AG04449 (cell line): ENCODE results near the gene PRKCG.

Source experiments
- CTCF ChIA-PET: fragments of 350-600 bp; formaldehyde crosslinking; extraction: SDS; loops from one replicate; lab custom pipeline; 2021; ENCODE audit warnings: antibody characterized with exemption; lab: Yijun Ruan, JAX
- POLR2A ChIA-PET: fragments of 400-600, 350-600 bp; formaldehyde crosslinking; extraction: SDS; loops from one replicate; lab custom pipeline; 2020; ENCODE audit warnings: antibody characterized with exemption, inconsistent platforms; lab: Yijun Ruan, JAX
- DNase-seq: peaks from one replicate; pipeline ENCODE4 v3.0.0-alpha.2; 2010; ENCODE audit warnings: low read depth, low spot score
- H3K4me3 ChIP-seq: 2 replicates; pipeline ENCODE4 v1.5.1; 2011; ENCODE audit warnings: low read depth, mild to moderate bottlenecking, control low read depth, low read length
- CTCF ChIP-seq: IDR thresholded peaks from one replicate; pipeline ENCODE4 v1.5.1; 2011; ENCODE audit warnings: mild to moderate bottlenecking, moderate library complexity, low read length, control low read depth, inconsistent platforms; ENCODE audit not compliant: insufficient read depth; ENCODE audit errors: missing control alignments

The PRKCG gene

GRCh38 chr19:53883231-53883661 is 1.2 kb downstream of the PRKCG start:
- DNase-seq = no peak
- no peak for TF ChIP-seq CTCF
- no peak overlapping the region for H3K4me3 ChIP-seq
- ChIA-PET POLR2A (no interaction called here), CTCF (interaction anchor here (1.2 kb wide), 1 partner anchor 15 kb away, joined by 3 read pairs; no protein-coding TSS in a partner anchor)

GRCh38 chr19:53883741-53884140 is 1.7 kb downstream of the PRKCG start:
- no peak for DNase-seq
- H3K4me3 ChIP-seq = no peak overlapping the region
- ChIA-PET CTCF (interaction anchor here (1.2 to 2.3 kb wide), 2 partner anchors 14 to 23 kb away, joined by 3 to 5 read pairs; no protein-coding TSS in a partner anchor), POLR2A (no interaction called here)
- TF ChIP-seq CTCF = no peak

GRCh38 chr19:53884256-53884655 is 2.3 kb downstream of the PRKCG start:
- no peak for TF ChIP-seq CTCF
- ChIA-PET POLR2A (no interaction called here), CTCF (interaction anchor here (0.7 to 2.3 kb wide), 3 partner anchors 14 to 23 kb away, joined by 3 to 5 read pairs (median 3); partner anchors contain the start of gene MYADM)
- H3K4me3 ChIP-seq = no peak overlapping the region
- no peak for DNase-seq

GRCh38 chr19:53885036-53885435 is 3.0 kb downstream of the PRKCG start:
- H3K4me3 ChIP-seq = no peak overlapping the region
- POLR2A ChIA-PET = no interaction called here
- CTCF ChIA-PET = interaction anchor here (2.3 kb wide), 1 partner anchor 22 kb away, joined by 5 read pairs; no protein-coding TSS in a partner anchor
- DNase-seq = no peak
- no peak for TF ChIP-seq CTCF

DNA sequence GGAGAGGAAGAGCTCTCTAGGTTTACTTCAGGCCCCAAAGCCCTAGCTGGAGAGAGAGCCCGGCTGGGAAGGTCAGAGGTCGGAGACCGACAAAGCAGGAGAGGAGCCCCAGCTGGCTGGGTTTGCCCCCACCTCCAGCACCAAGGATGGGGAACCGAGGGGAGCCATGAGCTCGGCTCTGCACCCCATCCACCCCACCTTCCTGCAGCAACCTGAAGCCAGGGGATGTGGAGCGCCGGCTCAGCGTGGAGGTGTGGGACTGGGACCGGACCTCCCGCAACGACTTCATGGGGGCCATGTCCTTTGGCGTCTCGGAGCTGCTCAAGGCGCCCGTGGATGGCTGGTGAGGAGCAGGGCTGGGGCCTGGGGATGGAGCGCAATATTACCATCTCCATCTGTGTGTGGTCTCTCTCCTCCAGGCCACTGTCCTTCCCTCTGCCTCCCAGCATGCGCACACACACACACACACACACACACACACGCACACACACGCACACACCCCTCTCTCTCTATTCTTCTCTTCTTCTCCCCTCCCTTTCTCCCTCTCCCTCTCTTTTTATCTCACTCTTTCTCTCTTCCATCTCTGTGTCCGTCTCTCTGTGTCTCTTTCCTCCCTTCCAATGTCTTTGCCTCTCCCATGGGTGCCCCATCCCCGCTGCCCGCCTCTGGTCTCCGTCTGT is 10.4 kb downstream of the PRKCG start:
- ChIA-PET CTCF (interaction anchor here (1.1 kb wide), 1 partner anchor 131 kb away, joined by 5 read pairs; no protein-coding TSS in a partner anchor), POLR2A (no interaction called here)
- TF ChIP-seq CTCF = no peak
- no peak overlapping the region for H3K4me3 ChIP-seq
- no peak for DNase-seq

- no peak for TF ChIP-seq CTCF
- no peak overlapping the region for H3K4me3 ChIP-seq
- ChIA-PET POLR2A (no interaction called here), CTCF (no interaction called here)
- DNase-seq = no peak
Measured at GRCh38 chr19:53892981-53893325, 11.0 kb downstream of the PRKCG start.
